Measurements from ENCODE around the gene PPP2R5C. TPM values are rescaled to one million over a fixed set of nuclear protein-coding genes. Genes with fewer than 3 reads are reported as not detected.

PPP2R5C gene
- total and polyA plus RNA-seq, 2 of the 4 experiments (the other 2 are of a cell fraction): 65.9 to 78.7 TPM

GRCh38 chr14:101851183-101851582, 89.7 kb downstream of the PPP2R5C start:
- H2BK120ac ChIP-seq (ENCODE audit: low read depth, low read length): no peak overlapping the region
- no peak overlapping the region for H4K5ac ChIP-seq (ENCODE audit: low read depth, low read length)
- no peaks in the 10 kb centered on the region for H3K27me3 ChIP-seq (ENCODE audit: control insufficient read depth, insufficient read depth, low read length)
- H2AFZ ChIP-seq (replicated peaks; ENCODE audit: low read length, poor library complexity): no peak overlapping the region
- ATAC-seq (ENCODE audit: low read depth) (no peak), DNase-seq (no peak)
- no peak overlapping the region for H2BK5ac ChIP-seq (ENCODE audit: low read depth, low read length, poor library complexity, severe bottlenecking)
- H3K27ac ChIP-seq (ENCODE audit: insufficient read depth, low read length): no peak overlapping the region
- POLR2A ChIA-PET (ENCODE audit: unreplicated experiment): no interaction called here
- H2AK9ac ChIP-seq (replicated peaks; ENCODE audit: low read depth, low read length, poor library complexity): no peak overlapping the region
- no peak overlapping the region for H4K91ac ChIP-seq (ENCODE audit: insufficient read depth, low read depth, low read length)
- WGBS, 2 experiments (ENCODE audit: extremely low coverage in 2 of 2, insufficient read length in 1 of 2): 90% methylated on average over 2 of the region's 3 CpGs; no CpG with 5 or more reads in 1 of the 2 experiments
- no peak overlapping the region for H3K23ac ChIP-seq (ENCODE audit: low read depth, low read length)
- no peaks in the 10 kb centered on the region for H3K36me3 ChIP-seq (ENCODE audit: control insufficient read depth, insufficient read depth, low read length)
- in situ Hi-C loops (cut with MboI; ENCODE audit: low sequenced_read_pairs) (no loop called here), dilution Hi-C loops (cut with HindIII; ENCODE audit: low sequenced_read_pairs, unreplicated experiment) (no loop called here), intact Hi-C loops (cut with micrococcal nuclease) (no loop called here)
- BruUV-seq (replicated peaks): no TSS peak
- H3K14ac ChIP-seq (replicated peaks; ENCODE audit: low read depth, low read length): no peak overlapping the region
- H3K4me1 ChIP-seq (ENCODE audit: control insufficient read depth, insufficient read depth, low read length): peaks cover 3% of the 10 kb centered on the region
- H3K9ac ChIP-seq (ENCODE audit: low read depth, low read length): no peak overlapping the region
- peaks cover 48 to 76% of the 10 kb centered on the region in 2 experiments for H3K79me1 ChIP-seq (ENCODE audit: low read depth in 1 of 2, low read length in 2 of 2)
- H3K9me3 ChIP-seq (ENCODE audit: control insufficient read depth, insufficient read depth, low read length): no peaks in the 10 kb centered on the region
- no peak overlapping the region for H3K56ac ChIP-seq (ENCODE audit: extremely low read depth, insufficient read depth, low read length)
- no peak overlapping the region for H3K4me2 ChIP-seq (ENCODE audit: low read depth, low read length)
- no peak overlapping the region for H3K18ac ChIP-seq (ENCODE audit: low read depth, low read length)
- peaks cover 25% of the 10 kb centered on the region for H3K9me1 ChIP-seq (ENCODE audit: insufficient read depth, low read length)
- no peak for TF ChIP-seq RAD21 (IDR thresholded peaks at IDR 0.05; ENCODE audit: low read length)
- H2BK15ac ChIP-seq (ENCODE audit: low read depth, low read length): no peak overlapping the region
- no peak overlapping the region for H3K4ac ChIP-seq (ENCODE audit: low read depth, low read length)
- H2BK20ac ChIP-seq (ENCODE audit: low read depth, low read length): no peak overlapping the region
- CTCF ChIA-PET: no interaction called here
- no peak overlapping the region for H2AK5ac ChIP-seq (ENCODE audit: low read depth, low read length)
- peaks cover 61% of the 10 kb centered on the region for H4K20me1 ChIP-seq (ENCODE audit: insufficient read depth, low read length)
- no peak overlapping the region for H3K4me3 ChIP-seq (ENCODE audit: insufficient read depth, low read depth, low read length)
- H4K8ac ChIP-seq (ENCODE audit: low read depth in 2 of 2, low read length in 2 of 2): no peak overlapping the region
